OCI-LY7 (cell line): ENCODE measurements around the gene IQCE. TPM values are rescaled to one million over a fixed set of nuclear protein-coding genes. Genes with fewer than 3 reads are reported as not detected.

ENCODE experiments used
- BruUV-seq: library from RNA; stranded (reverse); fragments of 400-500 nt; replicated peaks from 2 replicates; lab custom pipeline; 2021; lab: Mats Ljungman, UMichigan
- CTCF ChIA-PET: fragments of 300-600 bp; sonication (Branson Sonifier 250); formaldehyde crosslinking; loops from one replicate; lab custom pipeline; 2022; ENCODE audit warnings: antibody characterized with exemption; ENCODE audit not compliant: unreplicated experiment; lab: Charles Lee
- POLR2A ChIA-PET: fragments of 300-600 bp; sonication (Branson Sonifier 250); formaldehyde crosslinking; loops from one replicate; lab custom pipeline; 2022; ENCODE audit warnings: antibody characterized with exemption; lab: Charles Lee
- DNase-seq: peaks from one replicate; pipeline ENCODE4 v3.0.0-alpha.2; 2015; ENCODE audit warnings: low spot score
- H2AFZ ChIP-seq: fragments of 200-600 bp; sonication (generic), shearing (Covaris generic); 2 replicates; pipeline ENCODE4 v1.6.1; 2014; ENCODE audit warnings: mild to moderate bottlenecking, antibody characterized with exemption, low read length, moderate library complexity
- H3K27ac ChIP-seq: fragments of 200-600 bp; sonication (generic); 2 replicates; pipeline ENCODE4 v1.5.1; 2014; ENCODE audit warnings: mixed run types, low read depth, mild to moderate bottlenecking, moderate library complexity, low read length, inconsistent platforms; ENCODE audit not compliant: poor library complexity, severe bottlenecking
- H3K36me3 ChIP-seq: fragments of 200-600 bp; sonication (generic); 2 replicates; pipeline ENCODE4 v1.6.1; 2014; ENCODE audit warnings: mild to moderate bottlenecking, antibody characterized with exemption, low read length, moderate library complexity, mixed read lengths; ENCODE audit not compliant: insufficient read depth
- H3K4me1 ChIP-seq: fragments of 200-600 bp; sonication (generic); 2 replicates; pipeline ENCODE4 v1.5.1; 2014; ENCODE audit warnings: mild to moderate bottlenecking, low read length; ENCODE audit not compliant: insufficient read depth, poor library complexity, severe bottlenecking
- H3K4me2 ChIP-seq: fragments of 200-600 bp; sonication (generic); 2 replicates; pipeline ENCODE4 v1.6.1; 2014; ENCODE audit warnings: mild to moderate bottlenecking, low read length
- H3K4me3 ChIP-seq: fragments of 200-600 bp; sonication (generic); 2 replicates; pipeline ENCODE4 v1.5.1; 2014; ENCODE audit warnings: mild to moderate bottlenecking, low read depth, low read length; ENCODE audit not compliant: poor library complexity, severe bottlenecking
- H3K79me2 ChIP-seq: fragments of 200-600 bp; sonication (generic); 2 replicates; pipeline ENCODE4 v1.6.1; 2016; ENCODE audit warnings: low read depth, mild to moderate bottlenecking, low read length, moderate library complexity, mixed read lengths; ENCODE audit not compliant: insufficient read depth
- H3K9me2 ChIP-seq: fragments of 200-600 bp; sonication (generic); 2 replicates; pipeline ENCODE4 v1.6.1; 2016; ENCODE audit warnings: mild to moderate bottlenecking, low read length, mixed read lengths; ENCODE audit not compliant: insufficient read depth
- H3K9me3 ChIP-seq: fragments of 200-600 bp; sonication (generic); 2 replicates; pipeline ENCODE4 v1.6.1; 2014; ENCODE audit warnings: mild to moderate bottlenecking, mixed run types, low read length, mixed read lengths
- H4K20me1 ChIP-seq: fragments of 200-600 bp; sonication (generic); 2 replicates; pipeline ENCODE4 v1.6.1; 2014; ENCODE audit warnings: mild to moderate bottlenecking, antibody characterized with exemption, low read length, moderate library complexity, mixed read lengths; ENCODE audit not compliant: insufficient read depth
- EZH2phosphoT487 ChIP-seq: fragments of 200-600 bp; sonication (generic); IDR thresholded peaks from 2 replicates; pipeline ENCODE4 v1.6.1; 2018; ENCODE audit warnings: low read depth, borderline replicate concordance, mild to moderate bottlenecking, mixed run types, antibody characterized with exemption, low read length, moderate library complexity, mixed read lengths
- intact Hi-C: fragments of 100-400 bp; cut with micrococcal nuclease; formaldehyde crosslinking; loops from one replicate; pipeline ENCODE4 v1.10.0; 2022; ENCODE audit not compliant: unreplicated experiment
- total RNA-seq, 2 experiments: library from RNA; depleted of rRNA in 1 of 2; stranded (reverse); fragments of >200 nt in 1 of 2; shearing (Covaris generic) in 1 of 2; gene quantifications; 2 replicates each; pipeline ENCODE4 v1.2.3, GENCODE V29; 2014 to 2022
- TF ChIP-seq, protein P1 (sequence below): fragments of 200-600 bp; sonication (generic); conservative IDR thresholded peaks from 2 replicates; pipeline ENCODE4 v1.5.1; 2014; ENCODE audit warnings: mild to moderate bottlenecking, antibody characterized with exemption, low read length, moderate library complexity, mixed read lengths

IQCE gene
- total RNA-seq, 2 experiments from 2014 or later, result 6.2 to 6.6 TPM

DNA sequence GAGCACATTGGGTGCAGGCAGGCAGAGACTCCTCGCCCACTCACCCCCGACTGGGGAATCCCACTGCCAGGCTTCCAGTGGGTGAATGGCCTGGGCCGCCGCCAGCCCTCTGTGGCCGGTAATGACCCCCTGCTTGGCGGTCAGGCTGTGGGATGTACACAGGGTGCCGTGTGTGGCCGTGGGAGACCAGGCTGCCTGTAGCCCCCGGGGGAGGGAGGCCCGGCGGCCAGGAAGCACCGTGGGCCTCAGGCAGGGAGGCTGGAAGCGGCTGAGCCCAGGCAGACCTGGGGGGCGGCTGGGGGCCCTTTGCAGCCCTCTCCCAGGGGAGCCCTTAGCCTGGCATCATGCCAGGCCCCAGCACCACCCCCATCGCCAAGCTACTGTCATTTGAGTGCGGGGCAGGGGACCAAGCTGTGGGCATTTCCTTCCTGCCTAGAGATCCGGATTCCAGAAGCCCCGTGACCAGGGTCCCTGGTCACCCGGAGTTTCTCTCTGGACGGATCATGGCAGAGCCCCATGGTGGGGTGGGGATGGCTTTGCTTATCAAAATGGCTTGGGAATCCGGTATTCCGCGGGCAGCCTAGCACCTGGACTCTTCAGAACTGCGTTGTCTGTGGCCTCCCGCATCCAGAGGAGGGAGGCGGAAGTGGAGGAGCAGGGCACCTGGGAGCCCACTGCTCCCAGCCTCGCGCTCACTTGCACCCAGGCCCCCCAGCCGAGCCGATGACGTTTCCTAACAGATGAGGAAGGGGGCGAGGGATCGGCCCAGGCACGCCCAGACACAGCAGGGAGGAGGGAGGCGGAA lies 74.2 kb downstream of the IQCE start:
- POLR2A ChIA-PET, result no interaction called here
- no peaks in the 10 kb centered on the region for H4K20me1 ChIP-seq
- TF ChIP-seq, protein P1, sequence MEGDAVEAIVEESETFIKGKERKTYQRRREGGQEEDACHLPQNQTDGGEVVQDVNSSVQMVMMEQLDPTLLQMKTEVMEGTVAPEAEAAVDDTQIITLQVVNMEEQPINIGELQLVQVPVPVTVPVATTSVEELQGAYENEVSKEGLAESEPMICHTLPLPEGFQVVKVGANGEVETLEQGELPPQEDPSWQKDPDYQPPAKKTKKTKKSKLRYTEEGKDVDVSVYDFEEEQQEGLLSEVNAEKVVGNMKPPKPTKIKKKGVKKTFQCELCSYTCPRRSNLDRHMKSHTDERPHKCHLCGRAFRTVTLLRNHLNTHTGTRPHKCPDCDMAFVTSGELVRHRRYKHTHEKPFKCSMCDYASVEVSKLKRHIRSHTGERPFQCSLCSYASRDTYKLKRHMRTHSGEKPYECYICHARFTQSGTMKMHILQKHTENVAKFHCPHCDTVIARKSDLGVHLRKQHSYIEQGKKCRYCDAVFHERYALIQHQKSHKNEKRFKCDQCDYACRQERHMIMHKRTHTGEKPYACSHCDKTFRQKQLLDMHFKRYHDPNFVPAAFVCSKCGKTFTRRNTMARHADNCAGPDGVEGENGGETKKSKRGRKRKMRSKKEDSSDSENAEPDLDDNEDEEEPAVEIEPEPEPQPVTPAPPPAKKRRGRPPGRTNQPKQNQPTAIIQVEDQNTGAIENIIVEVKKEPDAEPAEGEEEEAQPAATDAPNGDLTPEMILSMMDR, result no peak
- TF ChIP-seq EZH2phosphoT487, result no peak
- peak; percentile 39 for DNase-seq
- H3K79me2 ChIP-seq, result no peaks in the 10 kb centered on the region
- H3K9me3 ChIP-seq, result no peaks in the 10 kb centered on the region
- peak overlapping the region; percentile 82 for H3K4me3 ChIP-seq
- CTCF ChIA-PET, result no interaction called here
- intact Hi-C loops, result no loop called here
- peak overlapping the region; percentile 90 for H3K4me2 ChIP-seq
- H3K9me2 ChIP-seq, result no peaks in the 10 kb centered on the region
- peaks cover 34% of the 10 kb centered on the region for H3K4me1 ChIP-seq
- BruUV-seq, result no TSS peak
- no peak overlapping the region for H2AFZ ChIP-seq
- H3K27ac ChIP-seq, result no peak overlapping the region
- no peaks in the 10 kb centered on the region for H3K36me3 ChIP-seq

DNA sequence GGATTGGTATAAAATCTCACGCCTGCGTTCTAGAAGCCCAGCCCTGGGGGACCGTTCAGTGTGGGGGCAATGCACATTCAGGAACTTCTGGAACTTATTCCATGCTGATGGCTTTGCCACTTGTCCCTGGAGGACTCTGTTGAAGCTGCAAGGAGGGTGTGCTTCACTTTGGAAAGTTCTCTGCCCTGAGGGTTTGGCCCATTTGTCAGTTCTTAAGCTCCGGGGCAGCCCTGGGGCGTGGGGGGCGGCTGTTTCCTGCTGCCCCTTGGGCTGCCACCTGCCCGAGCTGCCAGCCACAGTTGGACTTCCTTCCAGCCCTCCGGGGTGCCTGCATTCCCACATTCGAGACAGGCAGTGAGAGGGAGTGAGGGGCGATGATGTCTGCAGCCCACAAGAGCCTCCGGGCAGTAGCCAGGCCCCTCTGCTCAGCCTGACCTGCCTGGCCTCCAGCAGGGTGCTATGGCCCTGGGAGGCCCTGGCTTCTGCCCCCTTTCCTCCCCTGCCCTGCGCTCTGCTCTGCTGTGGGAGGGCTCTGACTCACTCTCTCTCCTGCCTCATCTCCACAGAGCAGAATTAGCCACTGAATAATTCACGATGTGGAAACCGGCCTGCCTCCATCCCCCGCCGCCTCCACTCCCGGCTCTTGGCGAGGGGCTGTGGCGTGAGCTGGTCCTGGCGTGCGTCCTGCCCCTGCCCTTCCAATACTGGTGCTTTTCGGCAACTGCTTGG lies 74.9 kb downstream of the IQCE start:
- Histone ChIP-seq H3K27ac (no peak overlapping the region), H4K20me1 (no peaks in the 10 kb centered on the region), H3K4me1 (peaks cover 36% of the 10 kb centered on the region), H2AFZ (no peak overlapping the region), H3K4me2 (peak overlapping the region; percentile 90), H3K4me3 (peak overlapping the region; percentile 82), H3K36me3 (no peaks in the 10 kb centered on the region), H3K9me2 (no peaks in the 10 kb centered on the region), H3K79me2 (no peaks in the 10 kb centered on the region), H3K9me3 (no peaks in the 10 kb centered on the region)
- DNase-seq, result no peak
- ChIA-PET CTCF (no interaction called here), POLR2A (no interaction called here)
- TF ChIP-seq EZH2phosphoT487, result no peak
- TF ChIP-seq, protein P1, result no peak
- BruUV-seq, result no TSS peak
- intact Hi-C loops, result no loop called here
